GM18861 (cell line): ENCODE results near the gene SLC16A10.
"Not testable (repeated sequence)": the region's sequence is repeated elsewhere in the genome, so short reads cannot be mapped to it uniquely, and the experiment has no call there.

Experiments
- ATAC-seq: cut with Tn5 transposase; IDR thresholded peaks from one replicate; pipeline ENCODE4 v1.9.1; 2021; ENCODE audit not compliant: unreplicated experiment

Gene SLC16A10

GRCh38 chr6:111080698-111081097 lies 6.6 kb upstream of the SLC16A10 start:
- ATAC-seq: no peak

GRCh38 chr6:111086685-111087084 lies 618 bp upstream of the SLC16A10 start:
- ATAC-seq: no peak

- no peak for ATAC-seq
Observed at GRCh38 chr6:111087871-111088667, 766 bp downstream of the SLC16A10 start.

GRCh38 chr6:111088668-111089003 lies 1.3 kb downstream of the SLC16A10 start:
- ATAC-seq: no peak

- ATAC-seq: no peak
Observed at GRCh38 chr6:111090766-111091165, 3.5 kb downstream of the SLC16A10 start.

GRCh38 chr6:111091987-111092386 lies 4.7 kb downstream of the SLC16A10 start:
- no peak for ATAC-seq

- ATAC-seq: not testable (repeated sequence)
Observed at GRCh38 chr6:111095488-111095887, 8.2 kb downstream of the SLC16A10 start.

GRCh38 chr6:111096246-111096645 lies 8.9 kb downstream of the SLC16A10 start:
- no peak for ATAC-seq

- no peak for ATAC-seq
Observed at GRCh38 chr6:111098597-111098996, 11.3 kb downstream of the SLC16A10 start.

- no peak for ATAC-seq
Observed at GRCh38 chr6:111101987-111102386, 14.7 kb downstream of the SLC16A10 start.

- no peak for ATAC-seq
Observed at GRCh38 chr6:111105578-111105977, 18.3 kb downstream of the SLC16A10 start.

GRCh38 chr6:111107589-111107988 lies 20.3 kb downstream of the SLC16A10 start:
- no peak for ATAC-seq

GRCh38 chr6:111110036-111110435 lies 22.7 kb downstream of the SLC16A10 start:
- no peak for ATAC-seq

GRCh38 chr6:111113336-111114086 lies 26.2 kb downstream of the SLC16A10 start:
- no peak for ATAC-seq

- no peak for ATAC-seq
Observed at GRCh38 chr6:111114087-111114443, 26.8 kb downstream of the SLC16A10 start.

- ATAC-seq: no peak
Observed at GRCh38 chr6:111114482-111114881, 27.2 kb downstream of the SLC16A10 start.

GRCh38 chr6:111118826-111119225 lies 31.5 kb downstream of the SLC16A10 start:
- ATAC-seq: no peak

GRCh38 chr6:111119571-111120329 lies 32.4 kb downstream of the SLC16A10 start:
- no peak for ATAC-seq

GRCh38 chr6:111121789-111122350 lies 34.6 kb downstream of the SLC16A10 start:
- ATAC-seq: no peak

- ATAC-seq: no peak
Observed at GRCh38 chr6:111122458-111123286, 35.4 kb downstream of the SLC16A10 start.

GRCh38 chr6:111124406-111124805 lies 37.1 kb downstream of the SLC16A10 start:
- ATAC-seq: no peak
